H1 (cell line): ENCODE results near the gene ZYX. TPM values are rescaled to one million over a fixed set of nuclear protein-coding genes. Genes with fewer than 3 reads are reported as not detected.

Experiments
- CTCF ChIA-PET: fragments of 300-600 bp; sonication (Branson Sonifier 250); formaldehyde crosslinking; loops from one replicate; lab custom pipeline; 2021; ENCODE audit not compliant: partially characterized antibody; lab: Charles Lee
- POLR2A ChIA-PET: fragments of 300-600 bp; sonication (Branson Sonifier 250); formaldehyde crosslinking; loops from one replicate; lab custom pipeline; 2021; ENCODE audit warnings: inconsistent platforms; ENCODE audit not compliant: partially characterized antibody; lab: Charles Lee
- DNase-seq, 2 experiments: peaks; one replicate each; pipeline versions ENCODE4 v3.0.0 to v3.0.0-alpha.2; 2010 to 2022; ENCODE audit warnings: low spot score in 2 of 2, low read depth in 1 of 2, mixed read lengths in 1 of 2
- FAIRE-seq: peaks from 2 replicates; lab custom pipeline; 2011; peaks lifted over from hg19 to GRCh38; lab: Jason Lieb, UNC
- H2AFZ ChIP-seq: 2 replicates; pipeline ENCODE4 v1.8.1; 2012; ENCODE audit warnings: low read length, inconsistent platforms
- H2AK5ac ChIP-seq: 2 replicates; pipeline ENCODE4 v1.6.1; 2013; ENCODE audit warnings: low read depth, low read length
- H2BK120ac ChIP-seq: replicated peaks from 2 replicates; pipeline ENCODE3; 2013; ENCODE audit warnings: low read depth, low read length, inconsistent platforms
- H2BK12ac ChIP-seq: 2 replicates; pipeline ENCODE4 v1.6.1; 2013; ENCODE audit warnings: low read depth, low read length
- H2BK15ac ChIP-seq: 2 replicates; pipeline ENCODE4 v1.6.1; 2013; ENCODE audit warnings: low read length
- H2BK20ac ChIP-seq: 2 replicates; pipeline ENCODE4 v1.6.1; 2013; ENCODE audit warnings: low read length
- H2BK5ac ChIP-seq: 2 replicates; pipeline ENCODE4 v1.6.1; 2013; ENCODE audit warnings: low read depth, low read length
- H3K14ac ChIP-seq: 2 replicates; pipeline ENCODE4 v1.6.1; 2013; ENCODE audit warnings: inconsistent platforms; ENCODE audit not compliant: insufficient read length
- H3K18ac ChIP-seq: 2 replicates; pipeline ENCODE4 v1.6.1; 2013; ENCODE audit warnings: low read length; ENCODE audit errors: extremely low read depth
- H3K23ac ChIP-seq: 2 replicates; pipeline ENCODE4 v1.6.1; 2013; ENCODE audit warnings: inconsistent platforms; ENCODE audit not compliant: insufficient read length
- H3K23me2 ChIP-seq: 2 replicates; pipeline ENCODE4 v1.6.1; 2013; ENCODE audit warnings: low read depth, low read length
- H3K27ac ChIP-seq: 2 replicates; pipeline ENCODE4 v1.6.1; 2011; ENCODE audit warnings: low read depth, low read length, inconsistent platforms
- H3K27me3 ChIP-seq, 4 experiments: replicated peaks in 1 of 4; 1 replicate in 1 of 4; 2 replicates in 3 of 4; pipeline versions ENCODE4 v1.6.1 to v1.8.1; 2011 to 2013; ENCODE audit warnings: low read length in 3 of 4, mild to moderate bottlenecking in 3 of 4, inconsistent platforms in 2 of 4, mixed read lengths in 2 of 4, moderate library complexity in 1 of 4; ENCODE audit not compliant: control insufficient read depth in 3 of 4, insufficient read depth in 3 of 4; ENCODE audit errors: extremely low read depth in 1 of 4
- H3K36me3 ChIP-seq, 4 experiments: 2 replicates each; pipeline versions ENCODE4 v1.6.1 to v1.8.1; 2011 to 2013; ENCODE audit warnings: mild to moderate bottlenecking in 4 of 4, low read length in 3 of 4, moderate library complexity in 2 of 4, control low read depth in 1 of 4, inconsistent platforms in 1 of 4; ENCODE audit not compliant: insufficient read depth in 4 of 4, control insufficient read depth in 2 of 4
- H3K4ac ChIP-seq: replicated peaks from 2 replicates; pipeline ENCODE3; 2013; ENCODE audit warnings: low read length, low read depth, mixed read lengths, inconsistent platforms; ENCODE audit not compliant: insufficient read length
- H3K4me1 ChIP-seq, 4 experiments: replicated peaks in 1 of 4; 1 replicate in 1 of 4; 2 replicates in 3 of 4; pipeline versions ENCODE4 v1.6.1 to v1.8.1; 2011 to 2013; ENCODE audit warnings: low read length in 3 of 4, inconsistent platforms in 2 of 4, mixed read lengths in 1 of 4; ENCODE audit not compliant: insufficient read depth in 4 of 4, control insufficient read depth in 3 of 4
- H3K4me2 ChIP-seq, 2 experiments: 2 replicates each; pipeline versions ENCODE4 v1.6.1 to v1.8.1; 2011 to 2013; ENCODE audit warnings: low read depth in 2 of 2, low read length in 2 of 2, control low read depth in 1 of 2, inconsistent platforms in 1 of 2, mild to moderate bottlenecking in 1 of 2; ENCODE audit not compliant: insufficient read depth in 1 of 2
- H3K4me3 ChIP-seq, 4 experiments: fragments of 200-600, 300-600 bp in 1 of 4; sonication (generic), shearing (Covaris generic), sonication (Bioruptor Twin) in 1 of 4; 2 replicates each; pipeline versions ENCODE4 v1.5.1 to v1.8.1; 2011 to 2016; ENCODE audit warnings: low read length in 4 of 4, low read depth in 3 of 4, control low read depth in 2 of 4, inconsistent platforms in 2 of 4, mild to moderate bottlenecking in 2 of 4, mixed read lengths in 1 of 4, moderate library complexity in 1 of 4; ENCODE audit not compliant: insufficient read depth in 2 of 4; ENCODE audit errors: extremely low read depth in 1 of 4
- H3K56ac ChIP-seq: replicated peaks from 2 replicates; pipeline ENCODE3; 2013; ENCODE audit warnings: low read depth, mild to moderate bottlenecking, mixed read lengths, low read length, inconsistent platforms; ENCODE audit not compliant: insufficient read length
- H3K79me1 ChIP-seq: 2 replicates; pipeline ENCODE4 v1.6.1; 2013; ENCODE audit warnings: low read depth, low read length, control low read depth
- H3K79me2 ChIP-seq, 2 experiments: 2 replicates each; pipeline versions ENCODE4 v1.6.1 to v1.8.1; 2012 to 2013; ENCODE audit warnings: low read length in 2 of 2, mild to moderate bottlenecking in 2 of 2, inconsistent platforms in 1 of 2; ENCODE audit not compliant: insufficient read depth in 2 of 2, control insufficient read depth in 1 of 2
- H3K9ac ChIP-seq, 4 experiments: replicated peaks in 1 of 4; 1 replicate in 1 of 4; 2 replicates in 3 of 4; pipeline versions ENCODE4 v1.6.1 to v1.8.1; 2011 to 2013; ENCODE audit warnings: low read depth in 3 of 4, low read length in 3 of 4, control low read depth in 2 of 4, mild to moderate bottlenecking in 2 of 4, moderate library complexity in 2 of 4, inconsistent platforms in 1 of 4; ENCODE audit errors: extremely low read depth in 1 of 4
- H3K9me3 ChIP-seq, 2 experiments: 2 replicates each; pipeline versions ENCODE4 v1.6.1 to v1.8.1; 2012 to 2013; ENCODE audit warnings: mild to moderate bottlenecking in 2 of 2, moderate library complexity in 2 of 2, control low read depth in 1 of 2, inconsistent platforms in 1 of 2, low read depth in 1 of 2, low read length in 1 of 2, mixed read lengths in 1 of 2; ENCODE audit not compliant: insufficient read depth in 2 of 2
- H4K20me1 ChIP-seq, 2 experiments: replicated peaks in 1 of 2; 2 replicates each; pipeline versions ENCODE3 to v1.8.1; 2011 to 2013; ENCODE audit warnings: inconsistent platforms in 2 of 2, low read length in 2 of 2, mild to moderate bottlenecking in 1 of 2; ENCODE audit not compliant: insufficient read depth in 2 of 2, control insufficient read depth in 1 of 2
- H4K5ac ChIP-seq: 2 replicates; pipeline ENCODE4 v1.6.1; 2013; ENCODE audit warnings: low read length, low read depth, mixed read lengths, inconsistent platforms; ENCODE audit not compliant: insufficient read length
- H4K8ac ChIP-seq: 2 replicates; pipeline ENCODE4 v1.8.0; 2013; ENCODE audit warnings: mild to moderate bottlenecking, moderate library complexity, low read length, inconsistent platforms; ENCODE audit not compliant: insufficient read depth; ENCODE audit errors: extremely low read depth
- H4K91ac ChIP-seq: replicated peaks from 2 replicates; pipeline ENCODE3; 2013; ENCODE audit warnings: low read length, mixed read lengths, inconsistent platforms; ENCODE audit not compliant: insufficient read length
- E2F6 ChIP-seq: IDR thresholded peaks from 2 replicates; pipeline ENCODE4 v1.6.1; 2012; ENCODE audit warnings: inconsistent platforms
- HDAC2 ChIP-seq, 2 experiments: fragments of 300-600 bp in 1 of 2; sonication (generic) in 1 of 2; IDR thresholded peaks; 2 replicates each; pipeline ENCODE4 v1.6.1; 2011 to 2012; ENCODE audit warnings: low read depth in 2 of 2, low read length in 2 of 2, mild to moderate bottlenecking in 2 of 2, moderate library complexity in 2 of 2, borderline replicate concordance in 1 of 2, inconsistent platforms in 1 of 2
- WGBS, 2 experiments: shearing (Covaris generic) in 1 of 2; methylation state at CpG; one replicate each; pipeline versions ENCODE4 v1.1.6 to v1.1.7; 2013 to 2015; ENCODE audit warnings: low lambda C conversion rate in 2 of 2, mixed read lengths in 2 of 2, inconsistent platforms in 1 of 2, low coverage in 1 of 2, missing lambda C conversion rate in 1 of 2; ENCODE audit not compliant: insufficient replicate concordance in 2 of 2, insufficient coverage in 1 of 2, insufficient read length in 1 of 2; ENCODE audit errors: extremely low coverage in 1 of 2, missing lambda C conversion rate in 1 of 2; 5-methylcytosine and 5-hydroxymethylcytosine counted together
- polyA plus RNA-seq, 7 experiments: library from polyadenylated mRNA; depleted of rRNA in 3 of 7; stranded (reverse) in 5 of 7; unstranded in 2 of 7; fragments of >200 nt in 5 of 7; fragments of 200-250 nt in 2 of 7; gene quantifications; 1 replicate in 5 of 7; 2 replicates in 1 of 7; 4 replicates in 1 of 7; pipeline versions ENCODE4 v1.2.1 to v1.2.3, GENCODE V29; 2011 to 2013; ENCODE audit warnings: missing spikeins in 2 of 7, mixed read lengths in 2 of 7
- total RNA-seq: library from RNA; stranded (reverse); fragmentation: NEBNext Ultra II Directional; extraction: Animal tissue kit (Norgen Biotek cat#: 25700); gene quantifications from 2 replicates; pipeline ENCODE4 v1.2.1, GENCODE V29; 2021
- TF ChIP-seq, protein P1 (sequence below): IDR thresholded peaks from 2 replicates; pipeline ENCODE4 v1.6.1; 2012; ENCODE audit warnings: inconsistent platforms

The ZYX gene
- total and polyA plus RNA-seq, 2 of the 8 experiments (the other 6 are each of a cell fraction or from before 2014, with no cell fraction given): 40.6 to 159 TPM

GRCh38 chr7:143379611-143380259 lies 1.4 kb upstream of the ZYX start:
- Histone ChIP-seq H3K14ac (no peak overlapping the region), H4K8ac (no peak overlapping the region)

More at GRCh38 chr7:143379611-143380259, 1.4 kb upstream of the ZYX start:
- H3K23ac ChIP-seq: no peak overlapping the region
- no peak overlapping the region for H2AFZ ChIP-seq
- 62% methylated on average over 10 of the region's 15 CpGs; no CpG with 5 or more reads in 1 of the 2 experiments for WGBS, 2 experiments
- no peak overlapping the region for H3K56ac ChIP-seq
- 0 out of 2 replicates have a peak overlapping the region, but pooled peaks have one; percentile 2 for H2BK12ac ChIP-seq
- H4K5ac ChIP-seq: no peak overlapping the region
- H3K4me1 ChIP-seq: peaks cover 5 to 17% (median 6%) of the 10 kb centered on the region in 4 experiments
- no peaks in the 10 kb centered on the region for H3K9me3 ChIP-seq
- peaks cover 0 to 22% (median 7%) of the 10 kb centered on the region in 4 experiments; a peak in 7 of 8 replicates for H3K36me3 ChIP-seq
- H2BK15ac ChIP-seq: no peak overlapping the region
- peaks cover 10 to 16% of the 10 kb centered on the region in 2 experiments for H4K20me1 ChIP-seq
- no peak overlapping the region for H3K4ac ChIP-seq
- no peak overlapping the region for H2BK120ac ChIP-seq
- peak overlapping the region; percentile 54 to 93 for H3K4me2 ChIP-seq
- H4K91ac ChIP-seq: no peak overlapping the region
- ChIA-PET CTCF (interaction anchor here (0.5 to 17.5 kb wide), 25 partner anchors 10 to 377 kb away, joined by 3 to 359 read pairs (median 5); partner anchors contain the start of genes EPHA1 and FAM131B), POLR2A (interaction anchor here (0.7 to 19.0 kb wide), 4 partner anchors 12 to 35 kb away, joined by 4 to 518 read pairs (median 122); partner anchors contain the start of genes EPHA1 and FAM131B)
- TF ChIP-seq HDAC2 (IDR thresholded peaks at IDR 0.05; ENCODE audit: borderline replicate concordance in 1 of 2, low read depth in 2 of 2, low read length in 2 of 2) (no peak), E2F6 (peak; percentile 86)
- TF ChIP-seq, protein P1, sequence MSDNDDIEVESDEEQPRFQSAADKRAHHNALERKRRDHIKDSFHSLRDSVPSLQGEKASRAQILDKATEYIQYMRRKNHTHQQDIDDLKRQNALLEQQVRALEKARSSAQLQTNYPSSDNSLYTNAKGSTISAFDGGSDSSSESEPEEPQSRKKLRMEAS: 0 out of 2 replicates have a peak, but pooled peaks have one; percentile 17
- no peak overlapping the region for H2BK5ac ChIP-seq
- no peak for FAIRE-seq
- 0 out of 2 replicates have a peak overlapping the region, but pooled peaks have one; percentile 32 for H2BK20ac ChIP-seq
- H3K79me2 ChIP-seq: peaks cover 3 to 40% of the 10 kb centered on the region in 2 experiments; a peak in 3 of 4 replicates
- H3K27ac ChIP-seq: no peak overlapping the region
- peaks cover 13% of the 10 kb centered on the region for H3K79me1 ChIP-seq
- no peak for DNase-seq
- H3K4me3 ChIP-seq: peak overlapping the region; percentile 76 to 100 (median 88)
- no peaks in the 10 kb centered on the region for H3K27me3 ChIP-seq
- no peak overlapping the region; a peak in 1 of 7 replicates for H3K9ac ChIP-seq
- no peak overlapping the region for H2AK5ac ChIP-seq
- no peak overlapping the region for H3K18ac ChIP-seq
- H3K23me2 ChIP-seq: peaks cover 5% of the 10 kb centered on the region; the same call in 1 of the 2 replicates
